ENCODE data around the gene MMP17. TPM values are rescaled to one million over a fixed set of nuclear protein-coding genes. Genes with fewer than 3 reads are reported as not detected.

MMP17 gene
- total and polyA plus RNA-seq, 12 donors, result 0.28 to 3.7 (median 1.0) TPM; not detected in 1

DNA sequence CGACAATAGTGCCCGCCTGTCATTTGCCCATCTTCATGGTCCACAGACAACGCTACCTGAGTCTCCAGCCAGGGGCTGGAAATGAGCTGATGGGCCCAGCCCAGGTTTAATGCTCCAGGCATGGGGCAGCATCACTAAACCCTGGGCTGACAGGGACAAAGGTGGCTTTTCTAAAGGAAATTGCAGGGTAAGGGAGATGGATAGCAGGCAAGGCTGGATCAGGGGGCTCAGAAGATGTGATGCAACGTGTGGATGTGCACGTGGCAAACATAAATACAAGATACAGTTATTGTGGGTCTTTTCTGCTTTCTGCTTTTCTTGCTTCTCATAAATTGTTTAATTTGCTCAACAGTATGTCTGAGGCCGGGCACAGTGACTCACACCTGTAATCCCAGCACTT is 3.7 kb upstream of the MMP17 start:
- H3K27me3 ChIP-seq, result peaks cover 0 to 59% (median 38%) of the 10 kb centered on the region in 7 donors
- WGBS, 2 donors, result 92% methylated on average over 6 of the region's 6 CpGs
- no peaks in the 10 kb centered on the region for H3K9me3 ChIP-seq
- TF ChIP-seq, protein P1, sequence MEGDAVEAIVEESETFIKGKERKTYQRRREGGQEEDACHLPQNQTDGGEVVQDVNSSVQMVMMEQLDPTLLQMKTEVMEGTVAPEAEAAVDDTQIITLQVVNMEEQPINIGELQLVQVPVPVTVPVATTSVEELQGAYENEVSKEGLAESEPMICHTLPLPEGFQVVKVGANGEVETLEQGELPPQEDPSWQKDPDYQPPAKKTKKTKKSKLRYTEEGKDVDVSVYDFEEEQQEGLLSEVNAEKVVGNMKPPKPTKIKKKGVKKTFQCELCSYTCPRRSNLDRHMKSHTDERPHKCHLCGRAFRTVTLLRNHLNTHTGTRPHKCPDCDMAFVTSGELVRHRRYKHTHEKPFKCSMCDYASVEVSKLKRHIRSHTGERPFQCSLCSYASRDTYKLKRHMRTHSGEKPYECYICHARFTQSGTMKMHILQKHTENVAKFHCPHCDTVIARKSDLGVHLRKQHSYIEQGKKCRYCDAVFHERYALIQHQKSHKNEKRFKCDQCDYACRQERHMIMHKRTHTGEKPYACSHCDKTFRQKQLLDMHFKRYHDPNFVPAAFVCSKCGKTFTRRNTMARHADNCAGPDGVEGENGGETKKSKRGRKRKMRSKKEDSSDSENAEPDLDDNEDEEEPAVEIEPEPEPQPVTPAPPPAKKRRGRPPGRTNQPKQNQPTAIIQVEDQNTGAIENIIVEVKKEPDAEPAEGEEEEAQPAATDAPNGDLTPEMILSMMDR (IDR thresholded peaks at IDR 0.05), result no peak
- no peak for ATAC-seq
- DNase-seq, result no peak
- intact Hi-C loops (cut with DNase I), result loop anchor here in 1 of 10 donors (10.0 kb wide), 1 partner anchor 210 kb away; no protein-coding TSS in a partner anchor
- no peak overlapping the region for H3K4me3 ChIP-seq
- no peak overlapping the region for H3K27ac ChIP-seq
- H3K36me3 ChIP-seq, result no peaks in the 10 kb centered on the region
- H3K4me1 ChIP-seq, result peaks cover 0 to 15% (median 14%) of the 10 kb centered on the region in 9 donors

DNA sequence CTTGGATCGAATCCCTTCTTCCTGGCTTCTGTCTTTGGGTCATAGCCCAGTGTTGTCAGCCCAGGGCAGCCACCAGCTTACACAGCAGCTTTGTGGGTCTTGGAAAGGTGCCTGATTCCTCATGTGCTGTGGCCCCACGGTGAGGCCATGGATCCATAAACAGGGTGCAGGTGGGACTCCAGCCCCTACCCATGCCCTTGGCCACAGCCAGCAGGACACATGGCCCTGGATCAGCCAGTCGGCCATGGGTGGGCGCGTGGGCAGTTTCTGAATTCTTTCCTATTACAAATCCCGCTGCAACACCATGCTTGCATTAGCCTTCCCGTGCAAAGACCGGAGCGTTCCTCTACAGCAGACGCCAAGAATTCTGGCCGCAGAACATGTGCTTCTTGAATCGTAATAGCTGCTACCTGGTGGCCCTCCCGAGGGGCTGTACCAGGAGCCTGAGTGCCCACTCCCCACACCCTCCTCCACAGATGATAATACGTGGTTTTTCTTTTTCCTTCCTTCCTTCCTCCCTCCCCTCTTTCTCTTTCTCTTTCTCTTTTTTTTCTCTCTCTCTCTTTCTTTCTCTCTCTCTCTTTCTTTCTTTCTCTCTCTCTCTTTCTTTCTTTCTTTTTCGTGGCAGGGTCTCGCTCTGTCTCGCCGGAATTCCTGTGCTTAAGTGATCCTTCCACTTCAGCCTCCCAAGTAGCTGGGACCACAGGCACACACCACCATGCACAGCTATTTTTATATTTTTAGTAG is 2.9 kb upstream of the MMP17 start:
- intact Hi-C loops (cut with DNase I), result loop anchor here in 2 of 10 donors (5.0 to 10.0 kb wide), 2 partner anchors 211 to 908 kb away; no protein-coding TSS in a partner anchor
- ATAC-seq, result no peak
- Histone ChIP-seq H3K9me3 (no peaks in the 10 kb centered on the region), H3K4me1 (peaks cover 5 to 23% (median 22%) of the 10 kb centered on the region in 9 donors), H3K36me3 (no peaks in the 10 kb centered on the region), H3K4me3 (no peak overlapping the region), H3K27me3 (peaks cover 0 to 67% (median 47%) of the 10 kb centered on the region in 7 donors), H3K27ac (no peak overlapping the region)
- WGBS, 2 donors, result 67 to 72% methylated on average over 18 of the region's 18 CpGs
- no peak for DNase-seq
- TF ChIP-seq, protein P1 (IDR thresholded peaks at IDR 0.05), result no peak

DNA sequence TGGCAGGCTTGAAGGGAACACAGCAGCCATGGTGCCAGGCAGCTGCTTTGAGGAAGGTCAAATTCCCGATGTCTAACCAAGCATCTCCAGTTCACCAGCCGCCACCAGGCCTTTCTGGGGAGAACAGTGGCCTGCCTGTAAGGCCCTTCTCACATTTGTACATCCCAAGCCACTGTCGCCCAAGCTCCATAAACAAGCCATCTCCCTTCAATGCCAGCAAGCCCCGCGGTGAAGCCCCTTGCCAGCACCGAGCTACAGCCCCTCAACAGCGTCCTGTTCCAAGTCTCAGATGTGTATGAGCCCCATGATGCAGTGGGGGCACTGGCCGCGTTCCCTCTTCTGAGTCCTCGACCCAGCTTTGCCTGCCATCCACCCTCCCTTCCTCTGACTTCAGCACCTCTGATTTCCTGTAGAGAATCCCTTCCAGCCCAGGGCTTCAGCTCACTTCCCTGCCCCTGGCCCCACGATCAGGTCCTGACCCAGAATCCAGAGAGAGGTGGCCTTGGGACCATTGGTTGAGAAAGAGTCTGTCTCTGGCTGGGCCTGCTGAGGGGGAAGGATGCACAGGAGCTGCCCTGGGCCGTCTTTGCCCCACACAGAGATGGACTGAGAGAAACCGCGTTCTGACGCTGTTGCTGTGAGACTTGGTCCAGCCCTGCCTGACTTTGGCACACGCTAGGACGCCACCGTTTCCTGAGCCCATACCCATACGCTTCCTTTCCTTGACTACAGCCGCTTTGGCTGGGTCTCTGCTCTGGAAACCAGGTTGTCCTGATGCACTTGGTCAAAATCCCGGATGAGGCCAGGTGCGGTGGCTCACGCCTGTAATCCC is 1.9 kb upstream of the MMP17 start:
- DNase-seq, result no peak
- Histone ChIP-seq H3K36me3 (no peaks in the 10 kb centered on the region), H3K27me3 (peaks cover 0 to 72% (median 51%) of the 10 kb centered on the region in 7 donors)

More for the DNA sequence above, 1.9 kb upstream of the MMP17 start:
- ATAC-seq, result no peak
- Histone ChIP-seq H3K4me1 (peaks cover 8 to 33% (median 30%) of the 10 kb centered on the region in 9 donors), H3K27ac (no peak overlapping the region), H3K4me3 (no peak overlapping the region), H3K9me3 (no peaks in the 10 kb centered on the region)
- 73 to 78% methylated on average over 23 of the region's 23 CpGs for WGBS, 2 donors
- TF ChIP-seq, protein P1 (IDR thresholded peaks at IDR 0.05), result no peak
- intact Hi-C loops (cut with DNase I), result loop anchor here in 2 of 10 donors (5.0 to 10.0 kb wide), 2 partner anchors 212 to 909 kb away; no protein-coding TSS in a partner anchor

Data from heart right ventricle (tissue), 16 donors.